ENCODE results near the gene UBE2I.
"Not testable (repeated sequence)": the region's sequence is repeated elsewhere in the genome, so short reads cannot be mapped to it uniquely, and the experiment has no call there.

The UBE2I gene

DNA sequence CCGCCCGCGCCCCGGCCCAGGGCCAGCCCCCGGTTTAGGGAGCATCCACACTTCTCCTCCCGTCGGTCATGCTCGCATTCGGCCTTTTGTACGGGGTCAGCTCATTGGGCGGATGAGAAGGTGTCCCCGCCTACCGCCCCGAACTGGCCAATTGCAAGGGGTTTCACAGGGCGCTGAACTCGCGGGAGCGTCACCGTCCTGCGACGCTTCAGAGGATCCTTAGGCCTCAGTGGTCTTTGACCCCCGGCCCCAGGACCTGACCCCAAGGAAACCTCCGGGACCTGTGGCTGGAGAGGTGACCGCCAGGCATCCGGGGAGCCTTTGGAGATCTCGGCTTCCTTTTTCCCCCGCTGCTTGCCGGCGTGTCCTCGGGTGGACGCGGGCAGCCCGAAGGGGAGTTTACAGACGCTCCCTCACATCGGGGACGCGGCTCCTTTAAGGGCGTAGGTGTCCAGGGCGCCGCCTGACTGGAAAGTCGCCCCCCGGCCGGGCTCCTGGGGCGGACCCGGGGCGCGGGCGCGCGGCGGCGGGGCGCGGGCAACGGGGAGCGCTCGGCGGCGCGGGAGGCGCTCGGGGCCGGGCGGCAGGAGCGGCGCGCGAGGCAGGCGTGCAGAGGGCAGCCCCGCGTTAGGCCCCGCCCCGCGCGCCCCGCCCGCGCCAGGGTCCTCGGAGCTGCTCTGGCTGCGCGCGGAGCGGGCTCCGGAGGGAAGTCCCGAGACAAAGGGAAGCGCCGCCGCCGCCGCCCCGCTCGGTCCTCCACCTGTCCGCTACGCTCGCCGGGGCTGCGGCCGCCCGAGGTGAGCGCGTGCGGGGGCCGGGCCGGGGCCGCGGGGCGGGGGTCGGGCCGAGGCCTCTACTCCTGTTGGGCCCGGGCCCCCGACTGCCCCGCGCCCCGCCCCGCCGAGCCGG is at the start of gene UBE2I:
Gene UBE2I (plus strand): TSS at position 660 of the 909 bp plus-strand sequence. CDS start 4,395 bp downstream, outside the sequence.
- DNase-seq, result peak; percentile 100

DNA sequence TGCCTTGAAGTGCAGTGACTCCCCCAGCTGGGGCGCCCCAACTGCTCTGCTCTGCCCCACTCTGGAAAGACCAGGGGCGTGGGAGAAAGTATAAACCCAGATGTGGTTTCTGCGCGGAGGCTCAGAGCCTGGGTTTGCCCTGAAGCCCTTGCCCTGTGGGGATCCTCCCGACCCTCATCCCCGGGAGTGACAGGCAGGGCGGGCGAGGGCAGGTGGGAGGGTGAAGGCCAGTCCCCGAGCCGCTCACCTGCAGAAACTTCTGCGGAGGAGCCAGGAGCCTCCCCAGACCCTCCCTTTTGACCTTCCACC is 49.7 kb upstream of the UBE2I start:
- DNase-seq, result no peak

DNA sequence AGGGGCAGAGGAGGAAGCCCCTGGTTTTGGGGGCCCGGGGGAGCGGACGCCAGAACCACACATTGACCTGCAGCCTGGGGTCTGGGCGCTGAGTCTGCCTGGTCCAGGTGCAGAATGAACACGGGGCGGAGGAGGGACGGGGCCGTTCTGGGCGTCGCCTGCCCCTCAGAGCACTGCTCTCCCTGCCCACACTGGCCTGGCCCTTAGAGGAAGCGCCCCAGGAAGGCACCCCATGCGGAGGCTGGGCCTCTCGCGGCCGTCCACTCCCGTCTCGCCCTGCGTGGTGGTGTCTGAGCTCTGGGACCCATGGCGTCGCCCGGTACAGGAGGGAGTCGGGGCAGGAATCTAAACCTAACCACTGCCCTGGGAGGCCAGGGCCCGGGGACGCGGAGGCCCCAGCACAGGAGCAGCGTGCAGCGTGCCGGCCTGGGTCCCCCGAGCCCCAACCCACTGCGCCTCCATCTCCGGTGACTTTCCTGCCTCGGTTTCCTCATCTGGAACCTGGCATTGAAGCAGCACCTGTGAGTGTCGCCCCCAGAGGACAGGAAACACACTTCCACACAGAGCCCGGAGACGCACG is 49.2 kb upstream of the UBE2I start:
- no peak for DNase-seq

DNA sequence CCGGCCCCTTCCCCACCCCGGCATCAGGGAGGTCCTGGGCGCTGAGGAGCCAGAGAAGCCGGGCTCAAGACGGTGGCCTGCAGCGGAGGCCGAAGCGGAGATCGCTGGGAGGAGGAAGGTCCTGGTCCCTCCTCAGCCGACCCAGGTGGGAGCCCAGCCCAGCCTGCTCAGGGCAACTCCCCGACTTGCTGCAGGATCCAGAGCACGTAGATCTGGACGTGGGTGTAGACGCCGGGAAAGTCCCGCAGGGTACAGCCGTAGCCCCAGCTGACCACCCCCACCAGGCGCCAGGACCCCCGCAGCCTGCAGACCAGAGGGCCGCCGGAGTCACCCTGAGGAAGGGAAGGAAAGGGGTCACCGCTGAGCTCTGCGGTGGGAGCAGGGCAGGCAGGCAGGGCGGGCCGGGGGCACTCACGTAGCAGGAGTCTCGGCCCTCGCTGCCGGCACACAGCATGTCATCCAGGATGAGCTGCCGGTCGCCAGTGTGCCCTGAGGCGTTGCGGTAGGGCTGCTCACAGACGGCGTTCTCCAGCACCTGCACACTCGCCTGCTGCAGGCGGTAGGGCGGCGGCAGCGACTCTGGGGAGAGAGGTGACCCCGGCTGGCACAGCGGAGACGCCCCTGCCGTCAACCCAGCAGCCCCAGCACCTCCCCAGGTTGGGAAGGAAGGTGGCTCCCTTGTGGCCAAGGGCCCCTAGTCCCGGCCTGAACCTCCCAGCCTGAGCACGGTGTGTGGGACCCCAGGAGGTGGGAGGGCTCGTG is 48.1 kb upstream of the UBE2I start:
- no peak for DNase-seq

- DNase-seq, result no peak
Observed at GRCh38 chr16:1262210-1262845, 47.1 kb upstream of the UBE2I start.

DNA sequence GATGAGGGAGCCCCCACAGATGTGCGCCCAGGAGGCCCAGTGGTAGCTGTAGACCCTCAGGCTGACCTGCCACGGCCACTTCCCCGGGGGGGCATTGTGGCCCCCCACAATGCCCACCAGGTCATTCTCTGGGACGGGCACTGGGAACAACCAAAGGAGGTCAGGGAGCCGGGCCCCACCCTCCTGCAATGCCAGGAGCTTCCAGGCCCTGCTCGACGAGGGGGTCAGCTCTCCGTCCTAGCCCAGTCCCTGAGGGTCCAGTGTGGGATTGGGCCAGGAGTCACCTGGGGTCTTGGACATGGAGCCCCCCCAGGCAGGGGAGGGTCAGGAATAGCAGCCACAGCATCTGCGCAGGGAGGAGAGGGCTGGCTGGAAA is 46.6 kb upstream of the UBE2I start:
- DNase-seq, result no peak

GRCh38 chr16:1263591-1264344 is 45.7 kb upstream of the UBE2I start:
- no peak for DNase-seq

DNA sequence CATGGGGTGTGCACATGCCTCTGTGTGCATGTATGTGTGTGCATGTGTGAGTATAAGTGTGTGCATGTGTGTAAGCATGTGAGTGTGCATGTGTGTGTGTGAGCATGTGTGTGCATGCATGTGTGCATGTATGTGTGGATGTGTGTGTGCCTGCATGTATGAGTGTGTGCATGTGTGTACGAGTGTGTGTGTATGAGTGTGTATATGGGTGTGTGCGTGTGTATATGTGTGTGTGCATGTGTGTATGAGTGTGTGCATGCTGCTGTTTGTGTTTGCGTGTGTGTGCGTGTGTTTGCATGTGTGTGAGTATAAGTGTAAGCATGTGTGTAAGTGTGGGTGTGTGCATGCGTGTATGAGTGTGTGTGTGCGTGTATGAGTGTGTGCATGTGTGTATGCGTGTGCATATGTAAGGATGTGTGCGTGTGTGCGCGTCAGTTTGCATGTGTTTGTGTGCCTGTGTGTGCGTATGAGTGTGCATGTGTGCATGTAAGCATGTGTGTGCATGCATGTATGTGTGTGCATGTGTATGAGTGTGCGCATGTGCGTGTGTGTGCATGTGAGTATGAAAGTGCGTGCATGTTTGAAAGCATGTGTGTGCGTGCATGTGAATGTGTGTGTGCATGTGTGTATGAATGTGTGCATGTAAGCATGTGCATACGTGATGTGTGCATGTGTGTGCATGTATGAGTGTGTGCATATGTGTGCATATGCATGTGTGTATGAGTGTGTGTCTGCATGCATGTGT is 44.9 kb upstream of the UBE2I start:
- no peak for DNase-seq

- DNase-seq, result no peak
Observed at GRCh38 chr16:1265090-1265630, 44.3 kb upstream of the UBE2I start.

- no peak for DNase-seq
Observed at GRCh38 chr16:1265826-1266225, 43.6 kb upstream of the UBE2I start.

- not testable (repeated sequence) for DNase-seq
Observed at GRCh38 chr16:1269418-1269817, 40.0 kb upstream of the UBE2I start.

DNA sequence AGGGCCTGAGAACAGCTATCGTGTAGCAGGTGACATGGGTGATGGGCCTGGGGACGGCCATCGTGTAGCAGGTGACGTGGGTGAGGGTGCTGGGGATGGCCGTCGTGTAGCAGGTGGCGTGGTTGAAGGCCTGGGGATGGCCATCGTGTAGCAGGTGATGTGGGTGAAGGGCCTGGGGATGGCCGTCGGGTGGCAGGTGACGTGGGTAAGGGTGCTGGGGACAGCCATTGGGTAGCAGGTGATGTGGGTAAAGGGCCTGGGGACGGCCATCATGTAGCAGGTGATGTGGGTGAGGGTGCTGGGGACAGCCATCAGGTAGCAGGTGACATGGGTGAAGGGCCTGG is 38.1 kb upstream of the UBE2I start:
- DNase-seq, result no peak

DNA sequence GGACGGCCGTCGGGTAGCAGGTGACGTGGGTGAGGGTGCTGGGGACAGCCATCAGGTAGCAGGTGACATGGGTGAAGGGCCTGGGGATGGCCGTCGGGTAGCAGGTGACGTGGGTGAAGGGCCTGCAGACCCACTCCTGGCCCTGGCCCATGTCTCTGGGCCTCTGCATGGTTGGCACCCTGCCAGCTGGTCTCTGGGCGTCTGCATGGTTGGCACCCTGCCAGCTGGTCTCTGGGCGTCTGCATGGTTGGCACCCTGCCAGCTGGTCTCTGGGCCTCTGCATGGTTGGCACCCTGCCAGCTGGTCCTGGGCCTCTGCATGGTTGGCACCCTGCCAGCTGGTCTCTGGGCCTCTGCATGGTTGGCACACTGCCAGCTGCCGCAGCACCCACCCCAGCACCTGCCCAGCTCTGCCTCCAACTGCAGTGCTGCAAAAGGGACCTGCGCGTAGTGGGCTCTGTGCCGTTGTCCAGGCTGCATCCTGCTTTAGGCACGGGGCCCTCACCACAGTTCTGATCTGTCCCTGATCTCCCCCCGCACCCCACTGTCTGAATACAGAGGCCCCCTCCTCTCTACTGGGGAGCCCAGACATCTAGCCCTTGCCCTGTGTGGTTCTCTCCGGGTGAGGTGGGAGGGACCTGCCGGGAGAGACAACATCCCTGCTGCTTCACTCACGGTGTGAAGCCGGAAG is 37.6 kb upstream of the UBE2I start:
- not testable (repeated sequence) for DNase-seq

DNA sequence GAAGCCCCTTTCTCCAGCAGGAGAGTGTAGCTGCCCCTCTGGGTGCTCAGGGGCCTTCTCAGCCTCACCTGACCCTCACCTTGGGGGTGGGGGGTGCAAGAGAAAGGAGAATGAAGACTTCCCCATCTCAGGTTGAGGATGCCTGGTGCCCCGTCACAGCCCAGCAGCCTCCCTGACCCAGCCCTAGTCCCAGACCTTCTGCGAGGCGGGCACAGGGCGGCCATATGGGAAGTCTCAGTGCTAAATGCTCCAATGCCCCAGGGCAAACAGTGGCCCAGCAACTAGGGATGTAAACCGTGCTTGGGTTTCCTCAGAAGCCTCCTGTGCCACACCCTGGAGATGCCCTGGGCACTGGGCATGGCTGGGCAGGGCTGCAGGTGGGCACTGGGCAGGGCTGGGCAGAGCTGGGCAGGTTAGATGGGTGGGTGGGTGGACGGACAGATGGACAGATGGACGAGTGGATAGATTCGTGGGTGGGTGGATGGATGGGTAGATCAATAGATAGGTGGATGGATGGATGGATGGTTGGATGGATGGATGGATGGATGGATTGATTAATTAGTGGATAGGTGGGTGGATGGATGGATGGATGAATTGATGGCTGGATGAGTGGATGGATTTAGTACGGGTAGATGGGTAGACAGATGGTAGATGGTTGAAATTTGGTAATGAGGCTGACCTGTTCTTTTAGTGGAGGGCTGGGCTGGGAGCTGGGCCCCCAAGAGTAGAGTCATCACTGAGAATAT is 36.8 kb upstream of the UBE2I start:
- DNase-seq, result no peak

GRCh38 chr16:1273816-1274215 is 35.6 kb upstream of the UBE2I start:
- no peak for DNase-seq

DNA sequence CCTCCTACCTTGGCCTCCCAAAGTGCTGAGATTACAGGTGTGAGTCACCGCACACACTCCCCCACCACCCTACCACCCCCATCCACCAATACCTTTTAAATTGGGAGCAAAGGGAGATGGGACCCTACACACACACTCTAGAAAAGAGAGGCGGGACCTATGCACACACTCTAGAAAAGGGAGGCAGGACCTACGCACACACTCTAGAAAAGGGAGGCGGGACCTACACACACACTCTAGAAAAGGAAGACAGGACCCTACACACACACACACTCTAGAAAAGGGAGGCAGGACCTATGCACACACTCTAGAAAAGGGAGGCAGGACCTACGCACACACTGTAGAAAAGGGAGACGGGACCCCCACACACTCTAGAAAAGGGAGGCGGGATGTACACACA is 34.7 kb upstream of the UBE2I start:
- DNase-seq, result no peak

GRCh38 chr16:1275791-1276579 is 33.5 kb upstream of the UBE2I start:
- DNase-seq, result no peak

GRCh38 chr16:1276580-1276878 is 32.9 kb upstream of the UBE2I start:
- DNase-seq, result no peak

- no peak for DNase-seq
Observed at GRCh38 chr16:1277151-1277598, 32.3 kb upstream of the UBE2I start.

All from CD4-positive, alpha-beta T cell treated with Interleukin-12 subunit alpha and Interleukin-12 subunit beta, for 1 hour (primary cell).